AG04449 (cell line): ENCODE results near the gene DKK1.

Experiments
- CTCF ChIA-PET: fragments of 350-600 bp; formaldehyde crosslinking; extraction: SDS; loops from one replicate; lab custom pipeline; 2021; ENCODE audit warnings: antibody characterized with exemption; lab: Yijun Ruan, JAX
- POLR2A ChIA-PET: fragments of 400-600, 350-600 bp; formaldehyde crosslinking; extraction: SDS; loops from one replicate; lab custom pipeline; 2020; ENCODE audit warnings: antibody characterized with exemption, inconsistent platforms; lab: Yijun Ruan, JAX
- DNase-seq: peaks from one replicate; pipeline ENCODE4 v3.0.0-alpha.2; 2010; ENCODE audit warnings: low read depth, low spot score
- H3K4me3 ChIP-seq: 2 replicates; pipeline ENCODE4 v1.5.1; 2011; ENCODE audit warnings: low read depth, mild to moderate bottlenecking, control low read depth, low read length
- TF ChIP-seq, protein P1 (sequence below): IDR thresholded peaks from one replicate; pipeline ENCODE4 v1.5.1; 2011; ENCODE audit warnings: mild to moderate bottlenecking, moderate library complexity, low read length, control low read depth, inconsistent platforms; ENCODE audit not compliant: insufficient read depth; ENCODE audit errors: missing control alignments

DKK1 gene

DNA sequence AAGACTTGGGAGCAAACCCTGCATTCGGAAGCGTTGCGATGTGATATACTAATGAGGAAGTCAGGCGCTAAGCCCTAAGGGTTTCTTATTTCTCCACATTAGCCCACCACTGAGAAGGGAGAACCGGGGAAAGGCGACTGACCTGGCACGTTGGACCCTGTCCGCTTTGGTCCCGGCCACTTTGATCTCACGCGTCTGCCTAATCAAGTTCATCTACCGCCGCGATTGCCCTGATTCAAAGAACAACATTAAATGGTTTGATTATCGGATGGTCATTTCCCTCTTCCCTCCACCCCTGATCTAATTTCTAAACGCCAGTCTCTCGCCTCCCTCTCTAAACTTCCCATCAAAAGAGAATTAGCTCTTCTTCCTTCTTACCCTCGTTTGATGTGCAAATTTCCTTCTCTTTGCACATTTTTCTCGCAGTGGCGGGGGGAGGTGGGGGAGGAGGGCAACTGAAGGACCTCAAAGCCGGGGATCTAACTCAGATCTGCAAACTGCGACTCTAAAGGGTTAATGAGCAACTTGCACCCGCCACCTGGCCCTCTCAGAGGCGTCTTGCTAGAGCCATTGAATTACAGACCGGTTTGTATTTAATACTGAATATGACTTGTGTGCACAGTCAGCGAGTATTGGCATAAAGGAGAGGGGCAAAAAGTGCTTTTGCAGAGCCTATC, 687 bp upstream of the DKK1 start:
- DNase-seq: no peak
- H3K4me3 ChIP-seq: peak overlapping the region; percentile 93
- ChIA-PET CTCF (interaction anchor here (0.7 to 16.2 kb wide), 17 partner anchors 12 to 432 kb away, joined by 3 to 462 read pairs (median 4); no protein-coding TSS in a partner anchor), POLR2A (interaction anchor here (0.7 to 8.7 kb wide), 20 partner anchors 9 to 340 kb away, joined by 3 to 110 read pairs (median 4); no protein-coding TSS in a partner anchor)
- TF ChIP-seq, protein P1, sequence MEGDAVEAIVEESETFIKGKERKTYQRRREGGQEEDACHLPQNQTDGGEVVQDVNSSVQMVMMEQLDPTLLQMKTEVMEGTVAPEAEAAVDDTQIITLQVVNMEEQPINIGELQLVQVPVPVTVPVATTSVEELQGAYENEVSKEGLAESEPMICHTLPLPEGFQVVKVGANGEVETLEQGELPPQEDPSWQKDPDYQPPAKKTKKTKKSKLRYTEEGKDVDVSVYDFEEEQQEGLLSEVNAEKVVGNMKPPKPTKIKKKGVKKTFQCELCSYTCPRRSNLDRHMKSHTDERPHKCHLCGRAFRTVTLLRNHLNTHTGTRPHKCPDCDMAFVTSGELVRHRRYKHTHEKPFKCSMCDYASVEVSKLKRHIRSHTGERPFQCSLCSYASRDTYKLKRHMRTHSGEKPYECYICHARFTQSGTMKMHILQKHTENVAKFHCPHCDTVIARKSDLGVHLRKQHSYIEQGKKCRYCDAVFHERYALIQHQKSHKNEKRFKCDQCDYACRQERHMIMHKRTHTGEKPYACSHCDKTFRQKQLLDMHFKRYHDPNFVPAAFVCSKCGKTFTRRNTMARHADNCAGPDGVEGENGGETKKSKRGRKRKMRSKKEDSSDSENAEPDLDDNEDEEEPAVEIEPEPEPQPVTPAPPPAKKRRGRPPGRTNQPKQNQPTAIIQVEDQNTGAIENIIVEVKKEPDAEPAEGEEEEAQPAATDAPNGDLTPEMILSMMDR: no peak

DNA sequence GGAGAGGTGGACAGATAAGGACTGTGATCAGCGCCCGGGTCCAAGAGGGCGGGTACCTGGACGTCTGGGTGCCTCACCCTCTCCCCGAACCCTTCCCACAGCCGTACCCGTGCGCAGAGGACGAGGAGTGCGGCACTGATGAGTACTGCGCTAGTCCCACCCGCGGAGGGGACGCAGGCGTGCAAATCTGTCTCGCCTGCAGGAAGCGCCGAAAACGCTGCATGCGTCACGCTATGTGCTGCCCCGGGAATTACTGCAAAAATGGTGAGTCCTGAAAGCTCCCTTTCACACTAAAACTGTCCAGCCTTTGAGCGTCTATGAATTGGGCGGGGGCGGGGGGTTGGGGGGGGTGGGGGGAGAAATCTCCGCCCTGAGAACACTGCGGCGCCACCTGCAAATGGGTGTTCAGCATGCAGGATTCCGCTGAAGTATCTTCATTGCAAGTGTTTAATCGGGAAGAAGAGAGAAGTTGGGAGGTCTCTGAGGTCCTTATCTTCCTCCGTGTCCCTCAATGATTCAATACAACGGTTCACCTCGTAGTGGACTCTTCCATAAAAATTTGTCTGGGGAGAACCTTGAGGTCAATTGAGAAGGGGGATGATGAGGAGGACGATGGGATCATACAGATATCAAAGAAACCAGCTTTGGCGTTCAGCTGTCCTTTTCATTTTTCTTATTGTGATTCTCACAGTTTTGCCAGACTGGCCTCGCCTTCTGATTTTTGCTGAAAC, 906 bp downstream of the DKK1 start:
- ChIA-PET POLR2A (interaction anchor here (0.7 to 8.7 kb wide), 10 partner anchors 11 to 302 kb away, joined by 3 to 110 read pairs (median 5); no protein-coding TSS in a partner anchor), CTCF (interaction anchor here (0.8 to 16.2 kb wide), 24 partner anchors 7 to 306 kb away, joined by 3 to 462 read pairs (median 4); no protein-coding TSS in a partner anchor)
- no peak for DNase-seq
- TF ChIP-seq, protein P1: no peak
- H3K4me3 ChIP-seq: peak overlapping the region; percentile 93

DNA sequence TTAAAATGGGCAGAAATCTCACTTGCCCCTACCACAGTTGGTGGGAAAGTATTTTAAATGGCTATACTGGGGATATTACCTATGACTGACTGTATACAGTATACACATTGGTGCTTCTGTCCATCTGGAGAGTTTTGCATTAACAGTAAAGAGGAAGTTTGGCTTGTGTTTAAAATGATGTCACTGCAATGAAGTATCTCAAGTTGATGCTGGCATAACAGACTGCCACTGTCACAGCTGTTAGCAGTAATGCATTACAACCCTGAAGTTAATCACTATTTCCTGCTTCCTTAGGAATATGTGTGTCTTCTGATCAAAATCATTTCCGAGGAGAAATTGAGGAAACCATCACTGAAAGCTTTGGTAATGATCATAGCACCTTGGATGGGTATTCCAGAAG, 1.9 kb downstream of the DKK1 start:
- CTCF ChIA-PET: interaction anchor here (0.8 to 16.2 kb wide), 7 partner anchors 8 to 305 kb away, joined by 3 to 462 read pairs (median 4); no protein-coding TSS in a partner anchor
- POLR2A ChIA-PET: interaction anchor here (8.7 kb wide), 1 partner anchor 171 kb away, joined by 110 read pairs; no protein-coding TSS in a partner anchor
- DNase-seq: no peak

DNA sequence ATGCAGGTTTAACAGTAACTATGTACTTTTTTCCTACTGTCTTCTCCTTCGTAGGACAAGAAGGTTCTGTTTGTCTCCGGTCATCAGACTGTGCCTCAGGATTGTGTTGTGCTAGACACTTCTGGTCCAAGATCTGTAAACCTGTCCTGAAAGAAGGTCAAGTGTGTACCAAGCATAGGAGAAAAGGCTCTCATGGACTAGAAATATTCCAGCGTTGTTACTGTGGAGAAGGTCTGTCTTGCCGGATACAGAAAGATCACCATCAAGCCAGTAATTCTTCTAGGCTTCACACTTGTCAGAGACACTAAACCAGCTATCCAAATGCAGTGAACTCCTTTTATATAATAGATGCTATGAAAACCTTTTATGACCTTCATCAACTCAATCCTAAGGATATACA, 2.4 kb downstream of the DKK1 start:
- POLR2A ChIA-PET: interaction anchor here (8.7 kb wide), 1 partner anchor 171 kb away, joined by 110 read pairs; no protein-coding TSS in a partner anchor
- H3K4me3 ChIP-seq: peak overlapping the region; percentile 93
- TF ChIP-seq, protein P1: no peak
- no peak for DNase-seq
- CTCF ChIA-PET: interaction anchor here (0.9 to 16.2 kb wide), 5 partner anchors 9 to 1315 kb away, joined by 3 to 462 read pairs (median 25); no protein-coding TSS in a partner anchor

More for the DNA sequence above, 1.9 kb downstream of the DKK1 start:
- H3K4me3 ChIP-seq: peak overlapping the region; percentile 93
- TF ChIP-seq, protein P1: no peak

DNA sequence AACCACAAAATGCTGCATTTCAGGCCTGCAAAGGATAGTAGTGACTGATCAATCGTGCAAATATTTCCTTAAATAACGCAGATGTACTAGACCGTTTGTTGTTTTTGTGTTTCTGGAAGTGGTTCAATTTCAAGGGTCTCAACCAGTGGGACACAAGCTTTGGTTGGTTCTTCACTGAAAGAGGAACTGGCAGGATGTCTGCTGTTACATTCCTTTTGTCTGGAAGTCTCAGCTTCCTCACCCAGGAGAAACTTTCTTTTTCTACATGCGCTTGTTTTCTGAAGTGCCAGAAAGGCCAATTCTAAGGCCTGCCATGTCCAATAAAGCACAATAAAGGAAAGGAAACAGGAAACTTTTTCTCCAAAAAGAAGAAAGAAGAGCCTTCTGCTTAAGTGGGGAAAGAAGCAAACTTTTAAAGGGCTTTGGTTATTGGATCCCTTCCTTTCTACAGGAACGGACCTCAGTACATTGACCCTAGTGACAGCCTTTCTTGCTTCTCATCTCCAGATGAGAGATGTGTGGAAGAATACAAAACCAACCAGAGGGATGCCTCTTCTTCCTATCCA, 4.1 kb downstream of the DKK1 start:
- CTCF ChIA-PET: interaction anchor here (4.9 to 16.2 kb wide), 2 partner anchors 10 to 170 kb away, joined by 25 to 462 read pairs; no protein-coding TSS in a partner anchor
- DNase-seq: no peak
- POLR2A ChIA-PET: interaction anchor here (0.7 to 8.7 kb wide), 2 partner anchors 169 to 1327 kb away, joined by 3 to 110 read pairs; no protein-coding TSS in a partner anchor
- TF ChIP-seq, protein P1: no peak
- H3K4me3 ChIP-seq: peak overlapping the region; percentile 2
